ENCODE data around the gene NRBP1.
"Not testable (repeated sequence)": the region's sequence is repeated elsewhere in the genome, so short reads cannot be mapped to it uniquely, and the experiment has no call there.

NRBP1 gene

GRCh38 chr2:27422958-27423357 lies 5.5 kb upstream of the NRBP1 start:
- no peak for DNase-seq

GRCh38 chr2:27425039-27425438 lies 3.4 kb upstream of the NRBP1 start:
- DNase-seq: not testable (repeated sequence)

GRCh38 chr2:27427863-27428212 lies 593 bp upstream of the NRBP1 start:
- no peak for DNase-seq

GRCh38 chr2:27428978-27429541 lies 629 bp downstream of the NRBP1 start:
- peak; percentile 62 for DNase-seq

GRCh38 chr2:27431395-27431794 lies 3.0 kb downstream of the NRBP1 start:
- DNase-seq: peak; percentile 31

GRCh38 chr2:27435628-27436027 lies 7.2 kb downstream of the NRBP1 start:
- DNase-seq: no peak

- DNase-seq: no peak
These were observed 12.9 kb downstream of the NRBP1 start for GRCh38 chr2:27441226-27441926.

- peak; percentile 61 for DNase-seq
These were observed 13.8 kb downstream of the NRBP1 start, which contains the start of gene KRTCAP3 for GRCh38 chr2:27441958-27442919. Gene KRTCAP3 (plus strand): TSS chr2:27442381. CDS start chr2:27442413, 32 bp downstream.

- no peak for DNase-seq
These were observed 14.5 kb downstream of the NRBP1 start for GRCh38 chr2:27442920-27443282.

GRCh38 chr2:27445155-27445554 lies 16.7 kb downstream of the NRBP1 start:
- no peak for DNase-seq

- no peak for DNase-seq
These were observed 17.2 kb downstream of the NRBP1 start for GRCh38 chr2:27445615-27446014.

- DNase-seq: no peak
These were observed 17.6 kb downstream of the NRBP1 start for GRCh38 chr2:27446057-27446456.

- no peak for DNase-seq
These were observed 19.9 kb downstream of the NRBP1 start for GRCh38 chr2:27448381-27448780.

- no peak for DNase-seq
These were observed 22.7 kb downstream of the NRBP1 start for GRCh38 chr2:27451095-27451494.

GRCh38 chr2:27453968-27454367 lies 25.5 kb downstream of the NRBP1 start:
- DNase-seq: no peak

GRCh38 chr2:27461118-27461517 lies 32.7 kb downstream of the NRBP1 start:
- no peak for DNase-seq

- no peak for DNase-seq
These were observed 36.0 kb downstream of the NRBP1 start for GRCh38 chr2:27464443-27464842.

- no peak for DNase-seq
These were observed 43.5 kb downstream of the NRBP1 start for GRCh38 chr2:27471961-27472360.

GRCh38 chr2:27485496-27485895 lies 57.1 kb downstream of the NRBP1 start:
- DNase-seq: no peak

GRCh38 chr2:27489118-27489497 lies 60.7 kb downstream of the NRBP1 start:
- DNase-seq: no peak

GRCh38 chr2:27489498-27490397 lies 61.3 kb downstream of the NRBP1 start, which contains the start of gene IFT172:
Gene IFT172 (minus strand): TSS chr2:27489743. CDS start chr2:27489653, 90 bp downstream.
- DNase-seq: peak; percentile 99

Measured in activated naive CD4-positive, alpha-beta T cell treated with anti-CD3 and anti-CD28 coated beads, Interleukin-2, amount 50 U/mL, for 16 hours (primary cell).